BLaER1 (cell line): ENCODE results near the gene MYO3B.
"Not testable (repeated sequence)": the region's sequence is repeated elsewhere in the genome, so short reads cannot be mapped to it uniquely, and the experiment has no call there.

Source experiments
- H3K27ac ChIP-seq: shearing (Covaris generic); formaldehyde crosslinking; 2 replicates; pipeline ENCODE4 v1.8.1; 2022
- H3K27me3 ChIP-seq: shearing (Covaris generic); formaldehyde crosslinking; 2 replicates; pipeline ENCODE4 v1.8.1; 2022
- H3K36me3 ChIP-seq: shearing (Covaris generic); formaldehyde crosslinking; 2 replicates; pipeline ENCODE4 v1.8.1; 2022
- H3K4me1 ChIP-seq: shearing (Covaris generic); formaldehyde crosslinking; 2 replicates; pipeline ENCODE4 v1.8.1; 2022
- H3K4me2 ChIP-seq: shearing (Covaris generic); formaldehyde crosslinking; 2 replicates; pipeline ENCODE4 v1.8.1; 2022
- H3K4me3 ChIP-seq: shearing (Covaris generic); formaldehyde crosslinking; 2 replicates; pipeline ENCODE4 v1.8.1; 2022
- H3K9ac ChIP-seq: shearing (Covaris generic); formaldehyde crosslinking; 2 replicates; pipeline ENCODE4 v1.8.1; 2022
- H3K9me3 ChIP-seq: shearing (Covaris generic); formaldehyde crosslinking; 2 replicates; pipeline ENCODE4 v1.8.1; 2022
- H4K20me1 ChIP-seq: shearing (Covaris generic); formaldehyde crosslinking; 2 replicates; pipeline ENCODE4 v1.8.1; 2022
- Cebpa-rat ChIP-seq: shearing (Covaris generic); IDR thresholded peaks from 2 replicates; pipeline ENCODE4 v1.8.1; 2022

The MYO3B gene

DNA sequence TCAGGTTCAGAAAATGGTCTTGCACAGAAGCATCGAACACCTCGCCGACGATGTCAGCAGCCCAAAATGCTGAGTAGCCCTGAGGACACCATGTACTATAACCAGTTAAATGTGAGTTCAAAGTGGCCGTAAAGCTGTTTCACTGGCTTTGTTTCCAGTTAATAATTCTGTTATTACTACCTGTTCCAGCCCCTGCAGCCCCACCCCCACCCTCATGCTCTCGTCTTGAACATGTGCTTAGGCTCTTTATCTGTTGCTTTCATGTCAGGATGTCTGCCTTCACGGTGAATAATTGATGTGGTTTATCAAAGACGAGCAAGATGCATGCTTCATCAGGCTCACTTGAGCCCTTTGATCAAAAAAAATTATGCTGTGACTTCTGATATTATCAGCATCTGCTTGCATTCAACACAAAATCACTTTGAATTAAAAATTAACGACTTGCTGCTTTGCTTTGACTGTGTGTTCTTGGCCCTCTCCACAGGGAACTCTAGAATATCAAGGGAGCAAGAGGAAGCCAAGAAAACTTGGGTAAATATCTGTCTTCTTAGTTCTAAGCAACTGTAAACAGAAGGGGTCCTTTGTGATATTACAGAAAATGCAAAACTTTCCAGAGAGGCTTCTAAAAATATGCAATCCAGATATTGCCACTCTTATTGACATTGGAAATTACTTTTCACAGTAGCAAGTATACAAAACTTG is 473.8 kb downstream of the MYO3B start:
- Histone ChIP-seq H3K9ac (no peak overlapping the region), H3K4me3 (no peak overlapping the region), H3K9me3 (no peaks in the 10 kb centered on the region), H3K27ac (no peak overlapping the region), H3K27me3 (no peaks in the 10 kb centered on the region; the same call in 1 of the 2 replicates), H3K4me2 (peak overlapping the region; percentile 45), H3K4me1 (peaks cover 30% of the 10 kb centered on the region), H4K20me1 (no peaks in the 10 kb centered on the region), H3K36me3 (no peaks in the 10 kb centered on the region)
- no peak for TF ChIP-seq Cebpa-rat

DNA sequence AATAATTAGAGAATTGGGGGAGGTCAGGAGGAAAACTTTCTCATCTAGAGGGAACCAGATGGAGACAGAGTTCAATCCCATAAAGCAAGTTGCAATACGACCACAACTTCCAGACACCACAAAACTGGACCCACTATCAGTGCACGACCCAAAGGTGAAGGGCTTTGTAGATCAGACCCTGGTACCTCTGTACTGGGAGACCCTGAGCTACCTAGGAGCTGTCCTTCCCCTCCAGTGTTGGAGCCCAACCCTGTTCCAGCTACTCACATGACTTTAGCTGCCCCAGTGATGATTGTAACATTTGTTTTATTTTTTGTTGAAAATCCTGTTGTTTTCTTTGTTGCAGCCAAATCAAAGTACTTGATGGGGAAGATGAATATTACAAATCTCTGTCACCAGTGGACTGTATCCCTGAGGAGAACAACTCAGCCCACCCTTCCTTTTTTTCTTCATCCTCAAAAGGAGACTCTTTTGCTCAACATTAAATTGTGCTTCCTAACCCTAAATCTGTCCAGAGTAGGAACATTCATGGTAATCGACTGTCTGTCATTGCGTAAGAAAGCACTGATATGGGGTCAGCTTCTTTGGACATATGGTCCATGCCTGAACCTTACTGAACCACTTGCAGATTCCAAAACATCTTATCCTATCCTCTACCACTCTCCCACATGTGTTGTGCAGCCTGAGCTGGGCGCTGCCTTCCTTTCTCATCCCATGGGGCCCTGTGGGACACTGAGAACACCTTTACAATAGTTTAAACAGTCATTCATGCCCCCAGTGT is 474.9 kb downstream of the MYO3B start:
- Histone ChIP-seq H3K4me2 (peak overlapping the region; percentile 18; the same call in 1 of the 2 replicates), H3K9ac (no peak overlapping the region), H3K27ac (no peak overlapping the region), H4K20me1 (no peaks in the 10 kb centered on the region), H3K4me3 (no peak overlapping the region), H3K4me1 (peaks cover 30% of the 10 kb centered on the region), H3K27me3 (no peaks in the 10 kb centered on the region; the same call in 1 of the 2 replicates), H3K36me3 (no peaks in the 10 kb centered on the region), H3K9me3 (no peaks in the 10 kb centered on the region)
- no peak for TF ChIP-seq Cebpa-rat

DNA sequence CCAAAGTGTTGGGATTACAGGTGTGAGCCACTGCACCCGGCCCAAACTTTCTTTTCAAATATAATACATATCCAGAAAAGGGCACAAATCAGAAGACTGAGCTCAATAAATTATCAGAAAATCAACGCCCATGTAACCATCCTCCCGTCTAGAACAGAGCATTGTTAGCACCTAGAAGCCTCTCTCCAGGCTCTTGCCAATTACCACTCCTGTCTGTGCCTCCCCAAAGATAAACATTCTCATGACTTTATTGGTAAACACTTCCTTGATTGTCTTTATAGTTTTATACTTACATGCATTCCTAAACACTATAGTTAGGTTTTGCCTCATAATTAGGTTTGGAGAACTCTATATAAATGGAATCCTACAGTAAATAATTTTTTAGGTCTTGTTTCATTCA is 478.7 kb downstream of the MYO3B start:
- Histone ChIP-seq H4K20me1 (no peaks in the 10 kb centered on the region), H3K9ac (no peak overlapping the region), H3K4me2 (no peak overlapping the region), H3K27ac (no peak overlapping the region), H3K27me3 (no peaks in the 10 kb centered on the region; the same call in 1 of the 2 replicates), H3K9me3 (no peaks in the 10 kb centered on the region), H3K4me3 (no peak overlapping the region), H3K4me1 (peaks cover 18% of the 10 kb centered on the region), H3K36me3 (no peaks in the 10 kb centered on the region)
- no peak for TF ChIP-seq Cebpa-rat

- TF ChIP-seq Cebpa-rat, result no peak
- Histone ChIP-seq H3K4me1 (no peaks in the 10 kb centered on the region), H3K27me3 (no peaks in the 10 kb centered on the region), H4K20me1 (no peaks in the 10 kb centered on the region), H3K9ac (no peak overlapping the region), H3K9me3 (no peaks in the 10 kb centered on the region), H3K36me3 (no peaks in the 10 kb centered on the region), H3K27ac (no peak overlapping the region), H3K4me2 (no peak overlapping the region), H3K4me3 (no peak overlapping the region)
Measured at GRCh38 chr2:170660409-170660808, 482.5 kb downstream of the MYO3B start.

- TF ChIP-seq Cebpa-rat, result no peak
- Histone ChIP-seq H3K4me2 (no peak overlapping the region), H3K27ac (no peak overlapping the region)
Measured at GRCh38 chr2:170665743-170666142, 487.8 kb downstream of the MYO3B start.

GRCh38 chr2:170669909-170670308 is 492.0 kb downstream of the MYO3B start:
- Histone ChIP-seq H3K27me3 (no peaks in the 10 kb centered on the region), H3K4me3 (no peak overlapping the region), H3K9ac (no peak overlapping the region), H4K20me1 (no peaks in the 10 kb centered on the region), H3K4me2 (no peak overlapping the region), H3K9me3 (no peaks in the 10 kb centered on the region), H3K4me1 (no peaks in the 10 kb centered on the region), H3K27ac (no peak overlapping the region), H3K36me3 (no peaks in the 10 kb centered on the region)
- TF ChIP-seq Cebpa-rat, result no peak

More at GRCh38 chr2:170665743-170666142, 487.8 kb downstream of the MYO3B start:
- no peaks in the 10 kb centered on the region for H3K36me3 ChIP-seq
- no peak overlapping the region for H3K9ac ChIP-seq
- no peaks in the 10 kb centered on the region for H3K4me1 ChIP-seq
- H3K4me3 ChIP-seq, result no peak overlapping the region
- H3K27me3 ChIP-seq, result no peaks in the 10 kb centered on the region
- H4K20me1 ChIP-seq, result no peaks in the 10 kb centered on the region
- no peaks in the 10 kb centered on the region for H3K9me3 ChIP-seq

DNA sequence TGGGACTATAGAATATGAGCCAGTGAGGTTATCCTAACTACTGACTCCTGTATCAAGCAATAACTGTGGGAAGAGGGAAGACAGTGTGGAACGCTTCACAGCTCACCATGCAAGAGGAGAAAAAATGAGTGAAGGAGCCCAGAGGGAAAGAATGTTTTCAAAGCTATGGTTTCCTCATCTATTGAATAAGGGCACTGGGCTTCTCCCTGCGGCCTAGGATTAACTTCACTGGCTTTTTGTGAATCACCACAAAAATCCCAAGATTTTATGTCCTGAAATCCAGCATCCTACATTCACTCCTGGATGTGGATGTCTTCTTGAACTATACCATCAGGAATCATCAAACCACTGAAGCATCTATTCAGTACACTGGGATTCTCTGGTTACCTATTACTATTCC is 492.7 kb downstream of the MYO3B start:
- H3K4me3 ChIP-seq, result no peak overlapping the region
- H3K27me3 ChIP-seq, result no peaks in the 10 kb centered on the region
- no peak overlapping the region for H3K9ac ChIP-seq
- no peak overlapping the region for H3K4me2 ChIP-seq
- no peaks in the 10 kb centered on the region for H3K36me3 ChIP-seq
- no peak for TF ChIP-seq Cebpa-rat
- no peaks in the 10 kb centered on the region for H3K9me3 ChIP-seq
- no peaks in the 10 kb centered on the region for H3K4me1 ChIP-seq
- no peak overlapping the region for H3K27ac ChIP-seq
- no peaks in the 10 kb centered on the region for H4K20me1 ChIP-seq

GRCh38 chr2:170671079-170671478 is 493.1 kb downstream of the MYO3B start:
- no peaks in the 10 kb centered on the region for H4K20me1 ChIP-seq
- H3K4me2 ChIP-seq, result no peak overlapping the region
- no peaks in the 10 kb centered on the region for H3K36me3 ChIP-seq
- H3K9ac ChIP-seq, result no peak overlapping the region
- no peak for TF ChIP-seq Cebpa-rat
- H3K27ac ChIP-seq, result no peak overlapping the region
- H3K27me3 ChIP-seq, result no peaks in the 10 kb centered on the region
- no peak overlapping the region for H3K4me3 ChIP-seq
- no peaks in the 10 kb centered on the region for H3K9me3 ChIP-seq
- H3K4me1 ChIP-seq, result no peaks in the 10 kb centered on the region

DNA sequence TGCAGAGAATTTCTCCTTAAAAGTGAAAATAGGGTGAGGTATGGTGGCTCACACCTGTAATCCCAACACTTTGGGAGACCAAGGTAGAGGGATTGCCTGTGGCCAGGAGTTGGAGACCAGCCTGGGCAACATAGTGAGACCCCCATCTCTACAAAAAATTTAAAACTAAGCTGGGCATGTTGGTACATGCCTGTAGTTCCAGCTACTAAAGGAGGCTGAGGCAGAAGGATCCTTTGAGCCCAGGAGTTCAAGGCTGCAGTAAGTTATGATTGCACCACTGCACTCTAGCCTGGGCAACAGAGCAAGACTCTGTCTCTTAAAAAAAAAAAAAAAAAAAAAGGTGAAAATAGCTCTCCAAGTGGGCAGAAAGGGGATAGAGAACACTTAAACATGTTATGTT is 496.3 kb downstream of the MYO3B start:
- H3K27me3 ChIP-seq, H4K20me1 ChIP-seq, H3K9ac ChIP-seq, H3K4me2 ChIP-seq, H3K4me1 ChIP-seq, H3K4me3 ChIP-seq, H3K9me3 ChIP-seq, H3K27ac ChIP-seq, H3K36me3 ChIP-seq: not testable (repeated sequence)

DNA sequence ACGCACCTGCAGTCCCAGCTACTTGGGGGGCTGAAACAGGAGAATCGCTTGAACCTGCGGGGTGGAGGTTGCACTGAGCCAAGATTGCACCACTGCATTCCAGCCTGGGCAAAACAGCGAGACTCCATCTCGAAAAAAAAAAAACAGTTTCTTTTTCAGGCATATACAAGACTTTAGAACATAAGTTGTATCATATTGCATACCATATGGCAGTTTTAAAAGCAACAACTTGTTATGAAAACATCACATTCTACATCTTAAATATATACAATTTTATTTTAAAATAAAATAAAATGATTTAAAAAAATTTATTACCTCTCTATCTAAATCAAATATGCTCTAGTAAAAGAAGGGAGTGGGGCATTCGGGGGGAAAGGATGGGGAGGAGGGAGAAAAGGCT is 497.8 kb downstream of the MYO3B start:
- Histone ChIP-seq H4K20me1 (no peaks in the 10 kb centered on the region), H3K9ac (no peak overlapping the region), H3K4me1 (no peaks in the 10 kb centered on the region), H3K9me3 (no peaks in the 10 kb centered on the region), H3K27me3 (no peaks in the 10 kb centered on the region), H3K4me3 (no peak overlapping the region), H3K36me3 (no peaks in the 10 kb centered on the region), H3K4me2 (no peak overlapping the region), H3K27ac (no peak overlapping the region)
- no peak for TF ChIP-seq Cebpa-rat
